ENCODE data around the gene CABLES2. TPM values are rescaled to one million over a fixed set of nuclear protein-coding genes. Genes with fewer than 3 reads are reported as not detected.

The CABLES2 gene
- total RNA-seq, 4 donors from 2014 or later, result 2.0 to 6.9 (median 4.1) TPM

DNA sequence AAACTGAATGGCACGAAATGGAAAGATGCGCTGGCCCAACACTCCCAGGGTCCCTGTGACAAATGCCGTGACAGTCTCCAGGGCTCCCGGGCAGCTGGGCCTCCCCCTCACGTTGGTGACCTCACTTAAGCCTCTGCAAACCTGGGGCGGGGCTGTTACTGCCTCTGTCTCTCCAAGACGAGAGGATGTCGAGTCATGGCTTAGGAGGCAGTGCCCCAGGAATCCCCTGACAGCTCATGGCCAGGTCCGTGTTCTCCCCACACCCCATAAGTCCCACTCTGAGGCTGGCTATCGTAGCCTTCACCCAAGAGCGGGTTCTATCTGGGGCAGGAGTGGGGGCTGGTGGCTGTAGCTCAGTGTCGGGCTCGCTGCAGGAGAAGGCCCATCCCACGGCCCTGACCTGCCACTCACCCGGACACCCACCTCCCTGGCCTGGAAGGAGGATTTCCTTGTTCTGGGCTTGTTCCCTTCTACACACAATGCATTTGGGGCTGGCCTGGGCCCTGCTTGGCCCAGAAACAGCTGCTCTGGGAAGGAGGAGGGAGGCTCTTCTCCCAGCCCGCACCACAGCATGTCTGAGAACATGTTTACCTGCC is 25.8 kb downstream of the CABLES2 start:
- WGBS, result 74% methylated on average over 11 of the region's 16 CpGs
- Histone ChIP-seq H3K36me3 (no peaks in the 10 kb centered on the region), H3K4me3 (no peak overlapping the region), H3K27me3 (no peaks in the 10 kb centered on the region), H3K27ac (replicated peaks in 1 of 4) (peak overlapping the region; percentile 54 to 77 (median 67)), H3K9me3 (no peaks in the 10 kb centered on the region), H3K4me1 (peaks cover 52 to 68% (median 61%) of the 10 kb centered on the region in 4 donors)
- no peak for TF ChIP-seq POLR2A (IDR thresholded peaks at IDR 0.05; ENCODE audit: low read depth)
- TF ChIP-seq POLR2AphosphoS5 (IDR thresholded peaks at IDR 0.05), result peak; percentile 45 to 54
- intact Hi-C loops (cut with DNase I), result no loop called here
- no peak for DNase-seq (ENCODE audit: extremely low spot score)

DNA sequence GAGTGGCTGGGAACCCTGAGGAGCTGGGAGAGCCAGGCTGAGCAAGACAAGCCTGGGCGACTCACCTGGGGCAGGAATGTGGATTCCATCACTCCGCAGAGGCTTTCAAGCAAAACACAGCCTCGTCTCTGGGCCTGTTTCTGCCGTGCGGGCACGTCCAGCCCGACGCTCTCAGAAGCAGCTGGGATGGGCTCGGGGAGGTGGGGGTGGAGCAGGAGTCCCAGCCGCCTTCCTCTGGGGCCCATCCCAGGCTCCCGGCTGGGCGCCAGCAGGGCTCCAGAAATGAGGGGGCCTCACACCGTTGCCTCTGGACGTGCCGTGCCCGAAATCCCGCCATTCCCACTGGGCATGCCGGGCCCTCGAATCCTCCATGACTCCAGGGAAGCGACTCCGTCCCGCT is 28.9 kb downstream of the CABLES2 start:
- peak overlapping the region; percentile 74 to 97 (median 81) for H3K27ac ChIP-seq (replicated peaks in 1 of 4)
- TF ChIP-seq, protein P1, sequence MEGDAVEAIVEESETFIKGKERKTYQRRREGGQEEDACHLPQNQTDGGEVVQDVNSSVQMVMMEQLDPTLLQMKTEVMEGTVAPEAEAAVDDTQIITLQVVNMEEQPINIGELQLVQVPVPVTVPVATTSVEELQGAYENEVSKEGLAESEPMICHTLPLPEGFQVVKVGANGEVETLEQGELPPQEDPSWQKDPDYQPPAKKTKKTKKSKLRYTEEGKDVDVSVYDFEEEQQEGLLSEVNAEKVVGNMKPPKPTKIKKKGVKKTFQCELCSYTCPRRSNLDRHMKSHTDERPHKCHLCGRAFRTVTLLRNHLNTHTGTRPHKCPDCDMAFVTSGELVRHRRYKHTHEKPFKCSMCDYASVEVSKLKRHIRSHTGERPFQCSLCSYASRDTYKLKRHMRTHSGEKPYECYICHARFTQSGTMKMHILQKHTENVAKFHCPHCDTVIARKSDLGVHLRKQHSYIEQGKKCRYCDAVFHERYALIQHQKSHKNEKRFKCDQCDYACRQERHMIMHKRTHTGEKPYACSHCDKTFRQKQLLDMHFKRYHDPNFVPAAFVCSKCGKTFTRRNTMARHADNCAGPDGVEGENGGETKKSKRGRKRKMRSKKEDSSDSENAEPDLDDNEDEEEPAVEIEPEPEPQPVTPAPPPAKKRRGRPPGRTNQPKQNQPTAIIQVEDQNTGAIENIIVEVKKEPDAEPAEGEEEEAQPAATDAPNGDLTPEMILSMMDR (IDR thresholded peaks at IDR 0.05), result no peak
- TF ChIP-seq POLR2A (IDR thresholded peaks at IDR 0.05; ENCODE audit: low read depth) (no peak), POLR2AphosphoS5 (IDR thresholded peaks at IDR 0.05) (no peak), EP300 (IDR thresholded peaks at IDR 0.05) (no peak)

DNA sequence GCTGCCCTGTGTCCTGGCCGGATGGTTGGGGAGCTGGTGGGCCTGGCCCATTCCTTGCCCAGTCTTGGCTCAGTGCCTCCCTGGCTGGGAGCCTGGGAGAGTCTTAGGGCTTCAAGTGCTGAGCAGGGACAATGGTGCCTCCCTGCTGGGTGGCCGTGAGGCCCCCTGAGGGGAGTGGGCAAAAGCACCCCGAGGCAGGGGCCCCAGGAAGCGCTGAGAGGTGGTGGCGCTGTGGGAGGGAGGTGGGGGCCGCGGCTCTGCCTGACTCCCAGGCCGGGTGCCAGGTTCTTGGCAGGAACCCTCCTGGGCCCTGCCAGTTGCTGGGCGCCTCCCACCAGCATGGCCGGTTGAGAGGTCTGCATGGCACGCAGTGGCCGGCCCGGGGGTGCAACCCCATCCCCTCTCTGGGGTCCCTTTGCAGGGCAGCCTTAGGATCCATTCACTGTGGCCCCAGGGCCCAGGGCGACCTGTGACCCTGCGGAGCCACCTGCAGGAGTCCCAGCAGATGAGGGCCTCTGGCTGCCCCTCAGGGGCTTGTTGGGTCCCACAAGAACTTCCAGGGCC is 29.4 kb downstream of the CABLES2 start:
- WGBS, result 50% methylated on average over 1 of the region's 15 CpGs
- peaks cover 54 to 77% (median 72%) of the 10 kb centered on the region in 4 donors for H3K4me1 ChIP-seq
- intact Hi-C loops (cut with DNase I), result loop anchor here (5.0 kb wide), 1 partner anchor 35 kb away; no protein-coding TSS in a partner anchor
- H3K4me3 ChIP-seq, result no peak overlapping the region
- no peak for TF ChIP-seq POLR2AphosphoS5 (IDR thresholded peaks at IDR 0.05)
- TF ChIP-seq POLR2A (IDR thresholded peaks at IDR 0.05; ENCODE audit: low read depth), result no peak
- DNase-seq (ENCODE audit: extremely low spot score), result no peak
- no peaks in the 10 kb centered on the region for H3K36me3 ChIP-seq
- H3K27ac ChIP-seq (replicated peaks in 1 of 4), result peak overlapping the region; percentile 74 to 97 (median 81)
- no peaks in the 10 kb centered on the region for H3K9me3 ChIP-seq
- H3K27me3 ChIP-seq, result no peaks in the 10 kb centered on the region

More for the DNA sequence above, 28.9 kb downstream of the CABLES2 start:
- peaks cover 54 to 76% (median 72%) of the 10 kb centered on the region in 4 donors for H3K4me1 ChIP-seq
- WGBS, result 42% methylated on average over 16 of the region's 22 CpGs
- H3K9me3 ChIP-seq, result no peaks in the 10 kb centered on the region
- no peaks in the 10 kb centered on the region for H3K36me3 ChIP-seq
- DNase-seq (ENCODE audit: extremely low spot score), result no peak
- intact Hi-C loops (cut with DNase I), result loop anchor here (5.0 kb wide), 1 partner anchor 36 kb away; no protein-coding TSS in a partner anchor
- no peak overlapping the region for H3K4me3 ChIP-seq
- H3K27me3 ChIP-seq, result no peaks in the 10 kb centered on the region

- TF ChIP-seq, protein P1 (IDR thresholded peaks at IDR 0.05), result no peak
- TF ChIP-seq EP300 (IDR thresholded peaks at IDR 0.05), result no peak
- TF ChIP-seq POLR2A (IDR thresholded peaks at IDR 0.05; ENCODE audit: low read depth), result no peak
- TF ChIP-seq POLR2AphosphoS5 (IDR thresholded peaks at IDR 0.05), result no peak
- DNase-seq (ENCODE audit: extremely low spot score), result no peak
- WGBS, result 71% methylated on average over 17 of the region's 17 CpGs
- no peaks in the 10 kb centered on the region for H3K9me3 ChIP-seq
- intact Hi-C loops (cut with DNase I), result loop anchor here (5.0 kb wide), 1 partner anchor 35 kb away; no protein-coding TSS in a partner anchor
- no peak overlapping the region for H3K4me3 ChIP-seq
- H3K27ac ChIP-seq (replicated peaks in 1 of 4), result peak overlapping the region; percentile 74 to 97 (median 81)
- no peaks in the 10 kb centered on the region for H3K27me3 ChIP-seq
- no peaks in the 10 kb centered on the region for H3K36me3 ChIP-seq
- peaks cover 48 to 78% (median 72%) of the 10 kb centered on the region in 4 donors for H3K4me1 ChIP-seq
Measured at GRCh38 chr20:62377064-62377461, 30.0 kb downstream of the CABLES2 start.

- Histone ChIP-seq H3K4me3 (peak overlapping the region in 2 of 4 donors; percentile 10 to 19), H3K36me3 (no peaks in the 10 kb centered on the region), H3K4me1 (peaks cover 52 to 82% (median 79%) of the 10 kb centered on the region in 4 donors), H3K27ac (replicated peaks in 1 of 4) (peak overlapping the region; percentile 74 to 97 (median 81)), H3K9me3 (no peaks in the 10 kb centered on the region), H3K27me3 (no peaks in the 10 kb centered on the region)
- WGBS, result 59% methylated on average over 5 of the region's 26 CpGs
- no peak for DNase-seq (ENCODE audit: extremely low spot score)
- TF ChIP-seq POLR2A (IDR thresholded peaks at IDR 0.05; ENCODE audit: low read depth), result no peak
- peak; percentile 47 to 53 for TF ChIP-seq POLR2AphosphoS5 (IDR thresholded peaks at IDR 0.05)
- TF ChIP-seq, protein P1 (IDR thresholded peaks at IDR 0.05), result peak; percentile 59 to 75 (median 70)
- TF ChIP-seq EP300 (IDR thresholded peaks at IDR 0.05), result no peak
- intact Hi-C loops (cut with DNase I), result loop anchor here (1.0 to 5.0 kb wide), 2 partner anchors 24 to 34 kb away; no protein-coding TSS in a partner anchor
Measured at GRCh38 chr20:62376112-62377063, 30.7 kb downstream of the CABLES2 start.
